NCI-H2196 (cell line): ENCODE measurements around the gene CD151.

Experiments used
- DNase-seq: peaks from one replicate; lab custom pipeline; 2025; ENCODE audit not compliant: unreplicated experiment; lab: John Stamatoyannopoulos, UW

Gene CD151

GRCh38 chr11:869399-870126 lies 36.8 kb downstream of the CD151 start:
- DNase-seq: no peak

GRCh38 chr11:870127-870413 lies 37.3 kb downstream of the CD151 start:
- no peak for DNase-seq

- no peak for DNase-seq
Observed at GRCh38 chr11:870418-870817, 37.7 kb downstream of the CD151 start.

- no peak for DNase-seq
Observed at GRCh38 chr11:871472-871871, 38.7 kb downstream of the CD151 start.

- no peak for DNase-seq
Observed at GRCh38 chr11:872799-873198, 40.0 kb downstream of the CD151 start.

GRCh38 chr11:873706-874105 lies 41.0 kb downstream of the CD151 start:
- DNase-seq: no peak

GRCh38 chr11:875203-875602 lies 42.5 kb downstream of the CD151 start:
- DNase-seq: no peak

GRCh38 chr11:875769-876301 lies 43.1 kb downstream of the CD151 start:
- no peak for DNase-seq

- peak; percentile 73 for DNase-seq
Observed at GRCh38 chr11:876545-876944, 43.8 kb downstream of the CD151 start.

GRCh38 chr11:877565-877964 lies 44.8 kb downstream of the CD151 start:
- peak; percentile 23 for DNase-seq

GRCh38 chr11:880447-880846 lies 47.7 kb downstream of the CD151 start:
- DNase-seq: no peak

- DNase-seq: no peak
Observed at GRCh38 chr11:882596-882995, 49.8 kb downstream of the CD151 start.

- DNase-seq: no peak
Observed at GRCh38 chr11:883527-883926, 50.8 kb downstream of the CD151 start.

- no peak for DNase-seq
Observed at GRCh38 chr11:884578-885070, 51.9 kb downstream of the CD151 start.

GRCh38 chr11:886568-886967 lies 53.8 kb downstream of the CD151 start:
- DNase-seq: no peak

GRCh38 chr11:887589-887988 lies 54.8 kb downstream of the CD151 start:
- no peak for DNase-seq
